ENCODE data around the gene SLC5A2. TPM values are rescaled to one million over a fixed set of nuclear protein-coding genes. Genes with fewer than 3 reads are reported as not detected.

The SLC5A2 gene
- total RNA-seq, 4 donors from 2014 or later, result 0.83 to 2.4 TPM; not detected in 2

- H3K36me3 ChIP-seq, result no peaks in the 10 kb centered on the region
Measured at GRCh38 chr16:31465788-31466370, 17.0 kb upstream of the SLC5A2 start.

GRCh38 chr16:31466381-31466841 lies 16.5 kb upstream of the SLC5A2 start:
- Histone ChIP-seq H3K4me1 (peaks cover 6 to 7% of the 10 kb centered on the region in 2 donors), H3K36me3 (no peaks in the 10 kb centered on the region), H3K27me3 (no peaks in the 10 kb centered on the region), H3K4me3 (no peak overlapping the region), H3K27ac (no peak overlapping the region), H3K9me3 (no peaks in the 10 kb centered on the region)
- TF ChIP-seq POLR2A (IDR thresholded peaks at IDR 0.05) (no peak), CTCF (IDR thresholded peaks at IDR 0.05) (no peak)
- DNase-seq, result no peak
- intact Hi-C loops (cut with DNase I; ENCODE audit: low total_unique reads), result no loop called here

More at GRCh38 chr16:31465788-31466370, 17.0 kb upstream of the SLC5A2 start:
- DNase-seq, result no peak
- Histone ChIP-seq H3K4me1 (peaks cover under 1 to 3% of the 10 kb centered on the region in 2 donors), H3K27ac (no peak overlapping the region), H3K27me3 (no peaks in the 10 kb centered on the region), H3K9me3 (no peaks in the 10 kb centered on the region), H3K4me3 (no peak overlapping the region)
- TF ChIP-seq POLR2A (IDR thresholded peaks at IDR 0.05), result no peak
- no peak for TF ChIP-seq CTCF (IDR thresholded peaks at IDR 0.05)
- intact Hi-C loops (cut with DNase I; ENCODE audit: low total_unique reads), result no loop called here

GRCh38 chr16:31467151-31467773 lies 15.7 kb upstream of the SLC5A2 start:
- H3K27ac ChIP-seq, result no peak overlapping the region
- no peak overlapping the region for H3K4me3 ChIP-seq
- DNase-seq, result no peak
- H3K4me1 ChIP-seq, result peaks cover 6 to 7% of the 10 kb centered on the region in 2 donors
- TF ChIP-seq CTCF (IDR thresholded peaks at IDR 0.05) (no peak), POLR2A (IDR thresholded peaks at IDR 0.05) (no peak)
- intact Hi-C loops (cut with DNase I; ENCODE audit: low total_unique reads), result no loop called here
- no peaks in the 10 kb centered on the region for H3K27me3 ChIP-seq
- H3K9me3 ChIP-seq, result no peaks in the 10 kb centered on the region
- H3K36me3 ChIP-seq, result no peaks in the 10 kb centered on the region

GRCh38 chr16:31467858-31468257 lies 15.1 kb upstream of the SLC5A2 start:
- H3K27me3 ChIP-seq, result no peaks in the 10 kb centered on the region
- no peak overlapping the region for H3K4me3 ChIP-seq
- H3K4me1 ChIP-seq, result peaks cover 6 to 7% of the 10 kb centered on the region in 2 donors
- H3K27ac ChIP-seq, result no peak overlapping the region
- H3K9me3 ChIP-seq, result no peaks in the 10 kb centered on the region
- TF ChIP-seq CTCF (IDR thresholded peaks at IDR 0.05) (no peak), POLR2A (IDR thresholded peaks at IDR 0.05) (no peak)
- H3K36me3 ChIP-seq, result no peaks in the 10 kb centered on the region
- no peak for DNase-seq
- intact Hi-C loops (cut with DNase I; ENCODE audit: low total_unique reads), result no loop called here

- peaks cover 7 to 18% of the 10 kb centered on the region in 2 donors for H3K4me1 ChIP-seq
- no peak for DNase-seq
- H3K4me3 ChIP-seq, result no peak overlapping the region
- H3K9me3 ChIP-seq, result no peaks in the 10 kb centered on the region
- TF ChIP-seq CTCF (IDR thresholded peaks at IDR 0.05) (no peak), POLR2A (IDR thresholded peaks at IDR 0.05) (no peak)
- H3K27me3 ChIP-seq, result no peaks in the 10 kb centered on the region
- no peaks in the 10 kb centered on the region for H3K36me3 ChIP-seq
- intact Hi-C loops (cut with DNase I; ENCODE audit: low total_unique reads), result no loop called here
- H3K27ac ChIP-seq, result peak overlapping the region; percentile 99 to 100
Measured at GRCh38 chr16:31470615-31471014, 12.3 kb upstream of the SLC5A2 start.

All from uterus (tissue), 4 donors.